ENCODE measurements around the gene PRELID2. TPM values are rescaled to one million over a fixed set of nuclear protein-coding genes. Genes with fewer than 3 reads are reported as not detected.
"Not testable (repeated sequence)": the region's sequence is repeated elsewhere in the genome, so short reads cannot be mapped to it uniquely, and the experiment has no call there.

PRELID2 gene
- 10 to 100 TPM in 4 of 8 experiments, 1 to 10 TPM in 4; 1.2 to 17.1 (median 9.9) TPM for total RNA-seq

GRCh38 chr5:145834917-145835847, at the start of gene PRELID2:
Gene PRELID2, minus strand, starts transcription at chr5:145835342. Its CDS starts 91 bp downstream, at chr5:145835251.
- H3K27ac ChIP-seq = peak within 1 kb of the TSS in 1 of 2 donors; percentile 12
- H3K4me1 ChIP-seq (replicated peaks in 1 of 2) = peaks cover 9 to 14% of the 10 kb centered on the region in 2 donors
- in situ Hi-C loops (cut with MboI; ENCODE audit: low pct_unique_long_range_greater_than_20kb in 2 of 9, low sequenced_read_pairs in 9 of 9, unreplicated experiment in 9 of 9) = loop anchor here in 2 of 9 experiments (25.0 kb wide), 2 partner anchors 202 to 1623 kb away; no protein-coding TSS in a partner anchor
- peak; percentile 86 to 98 (median 98) for ATAC-seq (replicated peaks in 6 of 8)
- WGBS, 10 experiments = 0 to 39% (median 0%) methylated on average over 1 to 16 of the region's 71 CpGs; no CpG with 5 or more reads in 2 of the 10 experiments
- peak within 1 kb of the TSS; percentile 41 to 58 (median 45) for H3K4me3 ChIP-seq

GRCh38 chr5:145874765-145875164, 39.6 kb upstream of the PRELID2 start:
- in situ Hi-C loops (cut with MboI; ENCODE audit: low pct_unique_long_range_greater_than_20kb in 2 of 9, low sequenced_read_pairs in 9 of 9, unreplicated experiment in 9 of 9) = no loop called here
- no peaks in the 10 kb centered on the region for H3K4me1 ChIP-seq (replicated peaks in 1 of 2)
- no peak for ATAC-seq (replicated peaks in 6 of 8)
- H3K27ac ChIP-seq = no peak overlapping the region
- no peak overlapping the region for H3K4me3 ChIP-seq
- 72 to 100% (median 100%) methylated on average over 1 to 2 of the region's 2 CpGs; no CpG with 5 or more reads in 1 of the 10 experiments for whole genome bisulfite sequencing, 10 experiments

GRCh38 chr5:145872914-145873313, 37.8 kb upstream of the PRELID2 start, which contains the start of gene GRXCR2:
Gene GRXCR2, minus strand, starts transcription at chr5:145873014. Its CDS starts 46 bp downstream, at chr5:145872968.
- WGBS, 10 experiments = 0 to 93% (median 61%) methylated on average over 2 to 3 of the region's 3 CpGs; no CpG with 5 or more reads in 6 of the 10 experiments

GRCh38 chr5:145872486-145872885, 37.3 kb upstream of the PRELID2 start:
- in situ Hi-C loops (cut with MboI; ENCODE audit: low pct_unique_long_range_greater_than_20kb in 2 of 9, low sequenced_read_pairs in 9 of 9, unreplicated experiment in 9 of 9) = no loop called here
- Histone ChIP-seq H3K4me1 (replicated peaks in 1 of 2) (no peaks in the 10 kb centered on the region), H3K27ac (no peak overlapping the region), H3K4me3 (no peak overlapping the region)
- no peak for ATAC-seq (replicated peaks in 6 of 8)
- 25 to 88% (median 77%) methylated on average over 3 to 8 of the region's 8 CpGs; no CpG with 5 or more reads in 3 of the 10 experiments for WGBS, 10 experiments

More at GRCh38 chr5:145872914-145873313, 37.8 kb upstream of the PRELID2 start, which contains the start of gene GRXCR2:
- Histone ChIP-seq H3K4me3 (no peak within 1 kb of the TSS), H3K27ac (no peak within 1 kb of the TSS), H3K4me1 (replicated peaks in 1 of 2) (no peaks in the 10 kb centered on the region)
- in situ Hi-C loops (cut with MboI; ENCODE audit: low pct_unique_long_range_greater_than_20kb in 2 of 9, low sequenced_read_pairs in 9 of 9, unreplicated experiment in 9 of 9) = no loop called here
- no peak for ATAC-seq (replicated peaks in 6 of 8)

GRCh38 chr5:145869753-145870152, 34.6 kb upstream of the PRELID2 start:
- Histone ChIP-seq H3K4me3 (no peak overlapping the region), H3K4me1 (replicated peaks in 1 of 2) (no peaks in the 10 kb centered on the region), H3K27ac (no peak overlapping the region)
- 0 to 100% (median 73%) methylated on average over 1 to 3 of the region's 4 CpGs; no CpG with 5 or more reads in 4 of the 10 experiments for WGBS, 10 experiments
- no peak for ATAC-seq (replicated peaks in 6 of 8)
- in situ Hi-C loops (cut with MboI; ENCODE audit: low pct_unique_long_range_greater_than_20kb in 2 of 9, low sequenced_read_pairs in 9 of 9, unreplicated experiment in 9 of 9) = no loop called here

- 0 to 70% (median 15%) methylated on average over 1 of the region's 1 CpG; no CpG with 5 or more reads in 4 of the 10 experiments for WGBS, 10 experiments
- ATAC-seq (replicated peaks in 6 of 8) = no peak
- in situ Hi-C loops (cut with MboI; ENCODE audit: low pct_unique_long_range_greater_than_20kb in 2 of 9, low sequenced_read_pairs in 9 of 9, unreplicated experiment in 9 of 9) = no loop called here
Measured at GRCh38 chr5:145867806-145868205, 32.7 kb upstream of the PRELID2 start.

GRCh38 chr5:145864432-145864831, 29.3 kb upstream of the PRELID2 start:
- H3K4me3 ChIP-seq; H3K27ac ChIP-seq; ATAC-seq (replicated peaks in 6 of 8); in situ Hi-C loops (cut with MboI; ENCODE audit: low pct_unique_long_range_greater_than_20kb in 2 of 9, low sequenced_read_pairs in 9 of 9, unreplicated experiment in 9 of 9); H3K4me1 ChIP-seq (replicated peaks in 1 of 2): not testable (repeated sequence)
- WGBS, 10 experiments = 0 to 100% (median 53%) methylated on average over 1 to 2 of the region's 2 CpGs; no CpG with 5 or more reads in 2 of the 10 experiments

More at GRCh38 chr5:145867806-145868205, 32.7 kb upstream of the PRELID2 start:
- H3K27ac ChIP-seq = no peak overlapping the region
- no peak overlapping the region for H3K4me3 ChIP-seq
- peaks cover 4 to 5% of the 10 kb centered on the region in 2 donors for H3K4me1 ChIP-seq (replicated peaks in 1 of 2)

GRCh38 chr5:145863003-145863402, 27.9 kb upstream of the PRELID2 start:
- peaks cover 5% of the 10 kb centered on the region in 2 donors for H3K4me1 ChIP-seq (replicated peaks in 1 of 2)
- 33 to 64% (median 44%) methylated on average over 2 to 3 of the region's 3 CpGs; no CpG with 5 or more reads in 2 of the 10 experiments for WGBS, 10 experiments
- no peak overlapping the region for H3K27ac ChIP-seq
- in situ Hi-C loops (cut with MboI; ENCODE audit: low pct_unique_long_range_greater_than_20kb in 2 of 9, low sequenced_read_pairs in 9 of 9, unreplicated experiment in 9 of 9) = no loop called here
- ATAC-seq (replicated peaks in 6 of 8) = no peak
- H3K4me3 ChIP-seq = no peak overlapping the region

GRCh38 chr5:145859897-145860296, 24.8 kb upstream of the PRELID2 start:
- Histone ChIP-seq H3K4me1 (replicated peaks in 1 of 2) (peaks cover 12 to 15% of the 10 kb centered on the region in 2 donors), H3K4me3 (no peak overlapping the region), H3K27ac (no peak overlapping the region)
- no peak for ATAC-seq (replicated peaks in 6 of 8)
- in situ Hi-C loops (cut with MboI; ENCODE audit: low pct_unique_long_range_greater_than_20kb in 2 of 9, low sequenced_read_pairs in 9 of 9, unreplicated experiment in 9 of 9) = no loop called here
- WGBS, 10 experiments = 32 to 93% (median 81%) methylated on average over 1 to 3 of the region's 3 CpGs; no CpG with 5 or more reads in 4 of the 10 experiments

GRCh38 chr5:145859453-145859852, 24.3 kb upstream of the PRELID2 start:
- Histone ChIP-seq H3K4me1 (replicated peaks in 1 of 2) (peaks cover 12 to 15% of the 10 kb centered on the region in 2 donors), H3K4me3 (no peak overlapping the region), H3K27ac (no peak overlapping the region)
- 20 to 100% (median 83%) methylated on average over 1 to 6 of the region's 6 CpGs for WGBS, 10 experiments
- peak in 1 of 8 experiments; percentile 7 for ATAC-seq (replicated peaks in 6 of 8)
- in situ Hi-C loops (cut with MboI; ENCODE audit: low pct_unique_long_range_greater_than_20kb in 2 of 9, low sequenced_read_pairs in 9 of 9, unreplicated experiment in 9 of 9) = no loop called here

GRCh38 chr5:145858959-145859358, 23.8 kb upstream of the PRELID2 start:
- in situ Hi-C loops (cut with MboI; ENCODE audit: low pct_unique_long_range_greater_than_20kb in 2 of 9, low sequenced_read_pairs in 9 of 9, unreplicated experiment in 9 of 9) = no loop called here
- H3K4me3 ChIP-seq = no peak overlapping the region
- H3K4me1 ChIP-seq (replicated peaks in 1 of 2) = peaks cover 12 to 15% of the 10 kb centered on the region in 2 donors
- H3K27ac ChIP-seq = no peak overlapping the region
- no peak for ATAC-seq (replicated peaks in 6 of 8)
- WGBS, 10 experiments = 82 to 100% (median 94%) methylated on average over 2 to 4 of the region's 4 CpGs; no CpG with 5 or more reads in 2 of the 10 experiments

- 4 to 71% (median 37%) methylated on average over 1 to 17 of the region's 25 CpGs; no CpG with 5 or more reads in 1 of the 10 experiments for WGBS, 10 experiments
- Histone ChIP-seq H3K4me1 (replicated peaks in 1 of 2) (peaks cover 7 to 14% of the 10 kb centered on the region in 2 donors), H3K27ac (peak overlapping the region in 1 of 2 donors; percentile 16), H3K4me3 (peak overlapping the region in 3 of 5 donors; percentile 3 to 11 (median 10))
- ATAC-seq (replicated peaks in 6 of 8) = peak; percentile 70 to 87 (median 84)
- in situ Hi-C loops (cut with MboI; ENCODE audit: low pct_unique_long_range_greater_than_20kb in 2 of 9, low sequenced_read_pairs in 9 of 9, unreplicated experiment in 9 of 9) = no loop called here
Measured at GRCh38 chr5:145856285-145856818, 21.2 kb upstream of the PRELID2 start.
